ENCODE measurements around the gene PLB1.

The PLB1 gene

GRCh38 chr2:28610583-28611201 lies 114.8 kb downstream of the PLB1 start:
- Histone ChIP-seq H2AK5ac (ENCODE audit: low read depth, low read length) (no peak overlapping the region), H3K9me3 (replicated peaks in 1 of 2; ENCODE audit: control insufficient read depth in 2 of 2, insufficient read depth in 1 of 2, low read depth in 1 of 2, low read length in 2 of 2) (no peaks in the 10 kb centered on the region), H3K4ac (ENCODE audit: low read length) (no peak overlapping the region), H2AFZ (ENCODE audit: low read length) (no peak overlapping the region), H4K8ac (ENCODE audit: low read depth, low read length) (no peak overlapping the region), H4K91ac (ENCODE audit: low read depth, low read length, poor library complexity) (no peak overlapping the region), H3K4me1 (ENCODE audit: control insufficient read depth in 2 of 2, insufficient read depth in 1 of 2, low read depth in 1 of 2, low read length in 2 of 2) (peaks cover 24 to 41% of the 10 kb centered on the region in 2 donors), H3K79me1 (ENCODE audit: low read depth, low read length) (no peaks in the 10 kb centered on the region), H3K27ac (replicated peaks; ENCODE audit: low read length) (no peak overlapping the region), H3K9ac (ENCODE audit: low read depth, low read length, poor library complexity) (no peak overlapping the region), H2BK5ac (ENCODE audit: low read length) (no peak overlapping the region), H3K36me3 (replicated peaks in 1 of 2; ENCODE audit: control insufficient read depth in 2 of 2, insufficient read depth in 2 of 2, low read length in 2 of 2) (no peaks in the 10 kb centered on the region), H2BK120ac (ENCODE audit: low read depth, low read length) (no peak overlapping the region), H3K23ac (ENCODE audit: low read depth, low read length, poor library complexity) (no peak overlapping the region), H2BK12ac (ENCODE audit: low read length) (no peak overlapping the region), H3K18ac (ENCODE audit: low read length) (no peak overlapping the region), H3K14ac (ENCODE audit: low read length) (no peak overlapping the region), H3K4me3 (ENCODE audit: low read length in 2 of 2) (no peak overlapping the region), H2BK15ac (ENCODE audit: low read length) (no peak overlapping the region), H3K4me2 (ENCODE audit: insufficient read depth, low read length, poor library complexity, severe bottlenecking) (no peak overlapping the region), H3K27me3 (ENCODE audit: control insufficient read depth in 3 of 3, insufficient read depth in 3 of 3, low read depth in 1 of 3, low read length in 3 of 3) (peaks cover 0 to 2% (median 0%) of the 10 kb centered on the region in 3 experiments)
- WGBS, 2 donors (ENCODE audit: extremely low coverage in 2 of 2, insufficient read length in 2 of 2, insufficient replicate concordance in 1 of 2): no CpG with 5 or more reads among the region's 8 CpGs
- no peak for DNase-seq (ENCODE audit: low spot score)

DNA sequence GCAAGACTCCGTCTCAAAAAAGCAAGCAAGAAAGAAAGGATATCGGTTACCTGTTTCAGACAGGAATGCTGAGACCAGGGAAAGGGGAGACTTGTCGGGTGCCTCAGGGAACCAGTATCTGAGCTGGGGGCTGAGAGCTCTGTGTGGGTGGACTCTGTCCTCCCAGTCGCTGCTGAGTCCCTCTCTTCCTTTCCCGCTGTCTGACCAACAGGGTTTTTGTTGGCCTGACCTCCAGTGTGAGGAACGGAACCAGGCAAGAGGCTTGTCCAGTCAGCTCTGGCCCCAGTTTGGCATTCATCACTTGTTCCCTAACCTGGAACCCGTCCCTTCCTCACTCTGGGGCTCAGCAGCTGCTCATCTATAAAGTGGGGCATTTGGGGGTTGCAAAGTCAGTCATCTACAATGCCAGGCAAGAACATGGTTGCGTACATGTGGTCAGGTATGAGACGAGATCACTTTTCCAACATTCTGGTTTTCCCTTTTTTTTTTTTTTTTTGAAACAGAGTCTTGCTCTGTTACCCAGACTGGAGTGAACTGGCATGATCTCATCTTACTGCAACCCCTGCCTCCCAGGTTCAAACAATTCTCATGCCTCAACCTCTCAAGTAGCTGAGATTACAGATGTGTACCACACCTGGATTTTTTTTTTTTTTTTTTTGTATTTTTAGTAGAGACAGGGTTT lies 116.4 kb downstream of the PLB1 start:
- Histone ChIP-seq H3K4ac (ENCODE audit: low read length) (no peak overlapping the region), H3K9ac (ENCODE audit: low read depth, low read length, poor library complexity) (no peak overlapping the region), H4K8ac (ENCODE audit: low read depth, low read length) (no peak overlapping the region), H3K4me3 (ENCODE audit: low read length in 2 of 2) (no peak overlapping the region), H3K23ac (ENCODE audit: low read depth, low read length, poor library complexity) (no peak overlapping the region), H2BK120ac (ENCODE audit: low read depth, low read length) (no peak overlapping the region), H3K79me1 (ENCODE audit: low read depth, low read length) (no peaks in the 10 kb centered on the region), H2BK15ac (ENCODE audit: low read length) (no peak overlapping the region), H2BK5ac (ENCODE audit: low read length) (no peak overlapping the region), H3K4me2 (ENCODE audit: insufficient read depth, low read length, poor library complexity, severe bottlenecking) (no peak overlapping the region), H3K36me3 (replicated peaks in 1 of 2; ENCODE audit: control insufficient read depth in 2 of 2, insufficient read depth in 2 of 2, low read length in 2 of 2) (no peaks in the 10 kb centered on the region), H3K9me3 (replicated peaks in 1 of 2; ENCODE audit: control insufficient read depth in 2 of 2, insufficient read depth in 1 of 2, low read depth in 1 of 2, low read length in 2 of 2) (no peaks in the 10 kb centered on the region), H3K14ac (ENCODE audit: low read length) (no peak overlapping the region), H2AK5ac (ENCODE audit: low read depth, low read length) (no peak overlapping the region), H3K18ac (ENCODE audit: low read length) (no peak overlapping the region), H3K4me1 (ENCODE audit: control insufficient read depth in 2 of 2, insufficient read depth in 1 of 2, low read depth in 1 of 2, low read length in 2 of 2) (peaks cover 19 to 34% of the 10 kb centered on the region in 2 donors), H3K27ac (replicated peaks; ENCODE audit: low read length) (no peak overlapping the region), H2BK12ac (ENCODE audit: low read length) (no peak overlapping the region), H4K91ac (ENCODE audit: low read depth, low read length, poor library complexity) (no peak overlapping the region), H2AFZ (ENCODE audit: low read length) (no peak overlapping the region), H3K27me3 (ENCODE audit: control insufficient read depth in 3 of 3, insufficient read depth in 3 of 3, low read depth in 1 of 3, low read length in 3 of 3) (no peaks in the 10 kb centered on the region)
- WGBS, 2 donors (ENCODE audit: extremely low coverage in 2 of 2, insufficient read length in 2 of 2, insufficient replicate concordance in 1 of 2): no CpG with 5 or more reads among the region's 9 CpGs
- DNase-seq (ENCODE audit: low spot score): no peak

DNA sequence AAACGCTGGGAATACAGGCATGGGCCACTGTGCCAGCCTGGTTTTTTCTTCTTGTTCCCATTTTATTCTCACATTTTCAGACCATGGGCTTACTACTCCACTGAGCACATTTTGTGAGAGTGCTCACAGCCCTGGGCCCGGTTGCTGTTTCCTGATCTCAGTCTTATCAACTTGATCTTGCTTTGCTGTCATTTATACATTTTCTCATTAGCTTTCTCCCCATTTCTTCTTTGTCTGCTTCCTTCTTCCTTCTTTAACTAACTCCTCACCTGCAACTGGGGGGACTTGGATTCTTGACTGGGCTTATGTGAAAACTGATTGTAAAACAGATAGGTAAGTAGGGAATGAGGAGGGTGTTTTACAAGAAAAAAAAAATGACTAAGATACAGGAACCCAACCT lies 117.3 kb downstream of the PLB1 start:
- Histone ChIP-seq H3K79me1 (ENCODE audit: low read depth, low read length) (no peaks in the 10 kb centered on the region), H4K8ac (ENCODE audit: low read depth, low read length) (no peak overlapping the region), H3K4me2 (ENCODE audit: insufficient read depth, low read length, poor library complexity, severe bottlenecking) (no peak overlapping the region), H3K4ac (ENCODE audit: low read length) (no peak overlapping the region), H3K18ac (ENCODE audit: low read length) (no peak overlapping the region), H2AFZ (ENCODE audit: low read length) (no peak overlapping the region), H2AK5ac (ENCODE audit: low read depth, low read length) (no peak overlapping the region), H3K14ac (ENCODE audit: low read length) (no peak overlapping the region), H2BK12ac (ENCODE audit: low read length) (no peak overlapping the region), H2BK15ac (ENCODE audit: low read length) (no peak overlapping the region), H3K9me3 (replicated peaks in 1 of 2; ENCODE audit: control insufficient read depth in 2 of 2, insufficient read depth in 1 of 2, low read depth in 1 of 2, low read length in 2 of 2) (no peaks in the 10 kb centered on the region), H3K4me3 (ENCODE audit: low read length in 2 of 2) (no peak overlapping the region), H3K23ac (ENCODE audit: low read depth, low read length, poor library complexity) (no peak overlapping the region), H2BK5ac (ENCODE audit: low read length) (no peak overlapping the region), H2BK120ac (ENCODE audit: low read depth, low read length) (no peak overlapping the region), H3K4me1 (ENCODE audit: control insufficient read depth in 2 of 2, insufficient read depth in 1 of 2, low read depth in 1 of 2, low read length in 2 of 2) (peaks cover 11 to 27% of the 10 kb centered on the region in 2 donors), H4K91ac (ENCODE audit: low read depth, low read length, poor library complexity) (no peak overlapping the region), H3K27ac (replicated peaks; ENCODE audit: low read length) (no peak overlapping the region), H3K36me3 (replicated peaks in 1 of 2; ENCODE audit: control insufficient read depth in 2 of 2, insufficient read depth in 2 of 2, low read length in 2 of 2) (no peaks in the 10 kb centered on the region), H3K27me3 (ENCODE audit: control insufficient read depth in 3 of 3, insufficient read depth in 3 of 3, low read depth in 1 of 3, low read length in 3 of 3) (no peaks in the 10 kb centered on the region), H3K9ac (ENCODE audit: low read depth, low read length, poor library complexity) (no peak overlapping the region)
- no CpG with 5 or more reads among the region's 2 CpGs for WGBS, 2 donors (ENCODE audit: extremely low coverage in 2 of 2, insufficient read length in 2 of 2, insufficient replicate concordance in 1 of 2)
- no peak for DNase-seq (ENCODE audit: low spot score)

GRCh38 chr2:28613633-28614501 lies 118.0 kb downstream of the PLB1 start:
- no peak overlapping the region for H3K27ac ChIP-seq (replicated peaks; ENCODE audit: low read length)
- H2BK15ac ChIP-seq (ENCODE audit: low read length): no peak overlapping the region
- H4K91ac ChIP-seq (ENCODE audit: low read depth, low read length, poor library complexity): no peak overlapping the region
- no peak overlapping the region for H3K14ac ChIP-seq (ENCODE audit: low read length)
- peak overlapping the region; percentile 9 for H2BK5ac ChIP-seq (ENCODE audit: low read length)
- H3K18ac ChIP-seq (ENCODE audit: low read length): peak overlapping the region; percentile 80
- H3K23ac ChIP-seq (ENCODE audit: low read depth, low read length, poor library complexity): no peak overlapping the region
- H3K36me3 ChIP-seq (replicated peaks in 1 of 2; ENCODE audit: control insufficient read depth in 2 of 2, insufficient read depth in 2 of 2, low read length in 2 of 2): no peaks in the 10 kb centered on the region
- no peak overlapping the region for H2BK12ac ChIP-seq (ENCODE audit: low read length)
- H3K4ac ChIP-seq (ENCODE audit: low read length): no peak overlapping the region
- WGBS, 2 donors (ENCODE audit: extremely low coverage in 2 of 2, insufficient read length in 2 of 2, insufficient replicate concordance in 1 of 2): no CpG with 5 or more reads among the region's 11 CpGs
- no peak overlapping the region for H2BK120ac ChIP-seq (ENCODE audit: low read depth, low read length)
- H3K79me1 ChIP-seq (ENCODE audit: low read depth, low read length): no peaks in the 10 kb centered on the region
- no peaks in the 10 kb centered on the region for H3K27me3 ChIP-seq (ENCODE audit: control insufficient read depth in 3 of 3, insufficient read depth in 3 of 3, low read depth in 1 of 3, low read length in 3 of 3)
- peak overlapping the region; percentile 64 for H2AK5ac ChIP-seq (ENCODE audit: low read depth, low read length)
- no peak overlapping the region for H3K4me2 ChIP-seq (ENCODE audit: insufficient read depth, low read length, poor library complexity, severe bottlenecking)
- H3K9me3 ChIP-seq (replicated peaks in 1 of 2; ENCODE audit: control insufficient read depth in 2 of 2, insufficient read depth in 1 of 2, low read depth in 1 of 2, low read length in 2 of 2): no peaks in the 10 kb centered on the region
- no peak overlapping the region for H3K9ac ChIP-seq (ENCODE audit: low read depth, low read length, poor library complexity)
- H4K8ac ChIP-seq (ENCODE audit: low read depth, low read length): no peak overlapping the region
- peaks cover 7 to 20% of the 10 kb centered on the region in 2 donors for H3K4me1 ChIP-seq (ENCODE audit: control insufficient read depth in 2 of 2, insufficient read depth in 1 of 2, low read depth in 1 of 2, low read length in 2 of 2)
- no peak for DNase-seq (ENCODE audit: low spot score)
- no peak overlapping the region for H2AFZ ChIP-seq (ENCODE audit: low read length)
- no peak overlapping the region for H3K4me3 ChIP-seq (ENCODE audit: low read length in 2 of 2)
